ENCODE measurements around the gene CXXC1. TPM values are rescaled to one million over a fixed set of nuclear protein-coding genes. Genes with fewer than 3 reads are reported as not detected.
A peak's percentile ranks its signal among the peaks of the same experiment; 100 is the strongest.

The CXXC1 gene
- total RNA-seq, 1 donor from 2014 or later, result 80.2 TPM

- H3K9me3 Mint-ChIP-seq, result no peaks in the 10 kb centered on the region
- H3K4me1 Mint-ChIP-seq, result peaks cover 4% of the 10 kb centered on the region
- H3K36me3 Mint-ChIP-seq, result peaks cover 56% of the 10 kb centered on the region
- DNase-seq (ENCODE audit: low spot score in 2 of 2, unreplicated experiment in 2 of 2), result no peak
- no peak overlapping the region for H3K4me3 Mint-ChIP-seq
- no peak overlapping the region for H3K27ac Mint-ChIP-seq
- no peaks in the 10 kb centered on the region for H3K27me3 Mint-ChIP-seq (ENCODE audit: low read depth)
- TF ChIP-seq, protein P1, sequence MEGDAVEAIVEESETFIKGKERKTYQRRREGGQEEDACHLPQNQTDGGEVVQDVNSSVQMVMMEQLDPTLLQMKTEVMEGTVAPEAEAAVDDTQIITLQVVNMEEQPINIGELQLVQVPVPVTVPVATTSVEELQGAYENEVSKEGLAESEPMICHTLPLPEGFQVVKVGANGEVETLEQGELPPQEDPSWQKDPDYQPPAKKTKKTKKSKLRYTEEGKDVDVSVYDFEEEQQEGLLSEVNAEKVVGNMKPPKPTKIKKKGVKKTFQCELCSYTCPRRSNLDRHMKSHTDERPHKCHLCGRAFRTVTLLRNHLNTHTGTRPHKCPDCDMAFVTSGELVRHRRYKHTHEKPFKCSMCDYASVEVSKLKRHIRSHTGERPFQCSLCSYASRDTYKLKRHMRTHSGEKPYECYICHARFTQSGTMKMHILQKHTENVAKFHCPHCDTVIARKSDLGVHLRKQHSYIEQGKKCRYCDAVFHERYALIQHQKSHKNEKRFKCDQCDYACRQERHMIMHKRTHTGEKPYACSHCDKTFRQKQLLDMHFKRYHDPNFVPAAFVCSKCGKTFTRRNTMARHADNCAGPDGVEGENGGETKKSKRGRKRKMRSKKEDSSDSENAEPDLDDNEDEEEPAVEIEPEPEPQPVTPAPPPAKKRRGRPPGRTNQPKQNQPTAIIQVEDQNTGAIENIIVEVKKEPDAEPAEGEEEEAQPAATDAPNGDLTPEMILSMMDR (IDR thresholded peaks at IDR 0.05; ENCODE audit: unreplicated experiment), result no peak
Observed at GRCh38 chr18:50274941-50275340, 12.6 kb downstream of the CXXC1 start.

DNA sequence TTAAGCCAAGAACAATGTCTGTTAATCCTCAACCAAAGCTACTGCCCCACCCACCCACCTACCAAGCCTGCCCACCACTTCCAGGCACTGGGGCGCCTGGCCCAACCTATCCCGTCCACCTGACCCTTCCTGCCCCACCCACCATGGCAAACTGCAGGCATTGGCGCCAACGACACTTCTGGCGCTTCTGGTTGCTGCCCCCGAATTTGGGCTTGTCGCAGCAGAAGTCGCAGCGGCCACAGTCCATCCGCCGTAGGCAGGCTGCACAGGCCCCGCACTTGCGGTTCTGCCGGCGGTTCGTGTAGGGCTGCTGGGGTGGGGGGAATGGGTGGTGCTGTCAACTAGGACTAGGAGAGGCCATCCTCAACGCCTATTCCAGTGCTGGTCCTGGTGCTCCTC is 13.4 kb downstream of the CXXC1 start:
- Mint-ChIP-seq H3K27ac (no peak overlapping the region), H3K4me3 (no peak overlapping the region), H3K9me3 (no peaks in the 10 kb centered on the region), H3K27me3 (ENCODE audit: low read depth) (no peaks in the 10 kb centered on the region), H3K36me3 (peaks cover 60% of the 10 kb centered on the region), H3K4me1 (peaks cover under 1% of the 10 kb centered on the region)
- no peak for DNase-seq (ENCODE audit: low spot score in 2 of 2, unreplicated experiment in 2 of 2)
- TF ChIP-seq, protein P1 (IDR thresholded peaks at IDR 0.05; ENCODE audit: unreplicated experiment), result no peak

DNA sequence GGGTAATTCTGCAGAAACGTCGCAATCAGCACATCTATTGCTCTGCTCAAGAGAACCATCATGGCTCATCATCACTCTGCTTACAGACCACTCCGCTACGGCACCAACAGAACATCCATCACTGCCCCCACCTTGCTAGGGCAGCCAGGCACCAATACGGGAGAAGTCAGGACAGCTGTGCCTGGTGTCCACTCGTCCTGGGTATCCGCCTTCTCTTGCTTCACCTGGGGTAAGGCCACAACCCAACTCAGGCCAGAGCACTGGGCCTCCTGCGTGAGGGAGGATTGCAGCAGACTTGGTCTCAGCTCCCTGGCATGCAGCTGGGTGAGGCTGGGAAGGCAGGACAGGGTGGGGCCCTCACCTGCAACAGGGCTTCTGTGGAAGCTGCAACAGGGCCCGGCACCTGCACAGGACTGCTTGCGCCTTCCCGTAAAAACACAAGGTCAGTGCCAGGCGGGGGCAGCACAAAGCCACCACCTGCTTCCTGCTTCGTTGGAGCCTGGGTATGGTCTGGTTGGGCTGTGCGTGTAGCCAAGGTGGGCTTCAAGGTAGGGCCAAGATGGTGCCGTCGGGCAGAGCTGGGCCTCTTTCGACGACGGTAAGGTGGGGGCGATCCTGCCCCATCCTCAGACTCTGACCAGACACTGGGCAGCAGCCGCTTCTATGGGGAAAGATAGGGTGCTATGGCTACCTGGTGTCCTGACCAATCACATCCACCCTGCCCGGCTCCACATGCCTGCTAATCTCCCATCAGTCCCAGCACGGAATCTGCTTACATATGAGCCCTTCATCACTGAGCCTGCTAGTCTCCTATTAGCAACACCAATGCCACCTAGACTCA is 14.1 kb downstream of the CXXC1 start:
- Mint-ChIP-seq H3K27me3 (ENCODE audit: low read depth) (no peaks in the 10 kb centered on the region), H3K36me3 (peaks cover 58% of the 10 kb centered on the region), H3K9me3 (no peaks in the 10 kb centered on the region), H3K27ac (no peak overlapping the region), H3K4me3 (no peak overlapping the region), H3K4me1 (no peaks in the 10 kb centered on the region)
- no peak for DNase-seq (ENCODE audit: low spot score in 2 of 2, unreplicated experiment in 2 of 2)
- TF ChIP-seq, protein P1 (IDR thresholded peaks at IDR 0.05; ENCODE audit: unreplicated experiment), result no peak

GRCh38 chr18:50272568-50272967 is 14.9 kb downstream of the CXXC1 start:
- DNase-seq (ENCODE audit: low spot score in 2 of 2, unreplicated experiment in 2 of 2), result no peak
- no peak overlapping the region for H3K4me3 Mint-ChIP-seq
- H3K9me3 Mint-ChIP-seq, result no peaks in the 10 kb centered on the region
- H3K27ac Mint-ChIP-seq, result no peak overlapping the region
- peaks cover 58% of the 10 kb centered on the region for H3K36me3 Mint-ChIP-seq
- TF ChIP-seq, protein P1 (IDR thresholded peaks at IDR 0.05; ENCODE audit: unreplicated experiment), result no peak
- H3K27me3 Mint-ChIP-seq (ENCODE audit: low read depth), result no peaks in the 10 kb centered on the region
- H3K4me1 Mint-ChIP-seq, result no peaks in the 10 kb centered on the region

DNA sequence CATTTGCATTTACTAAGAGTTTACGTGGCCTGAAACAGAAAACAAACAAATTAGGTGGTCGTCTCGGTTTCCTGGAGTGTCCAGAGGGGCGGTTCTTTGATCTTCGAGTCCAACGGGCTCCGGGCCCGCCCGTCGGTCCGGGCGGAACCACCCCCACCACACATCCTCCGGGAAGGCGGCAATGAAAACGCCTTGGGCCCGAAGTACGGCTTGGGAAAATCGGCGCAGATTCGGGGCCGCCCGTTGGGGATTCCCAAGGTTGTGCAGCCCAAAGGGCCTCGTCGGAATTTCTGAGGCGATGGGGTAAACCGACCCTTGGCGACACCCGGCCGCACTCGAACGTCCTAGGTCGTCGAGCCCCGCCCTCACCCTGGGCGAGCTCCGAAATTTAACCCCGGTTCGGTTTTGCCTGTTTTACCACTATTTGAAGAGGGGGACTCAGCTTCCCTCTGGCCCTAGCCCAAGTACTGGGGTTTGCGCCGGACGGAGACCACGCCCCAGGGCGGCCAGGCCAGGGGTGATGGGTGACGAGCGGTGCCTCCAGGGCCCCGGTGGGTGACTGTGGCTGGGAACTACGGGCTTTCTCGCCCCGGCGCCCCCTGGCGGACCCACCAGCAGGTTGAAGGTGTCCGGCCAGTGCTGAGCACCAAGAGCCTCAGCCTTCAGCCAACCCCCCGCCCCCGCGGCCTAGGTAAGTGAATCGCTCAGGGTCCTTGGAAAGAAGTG is 19.3 kb downstream of the CXXC1 start:
- H3K27ac Mint-ChIP-seq, result no peak overlapping the region
- H3K27me3 Mint-ChIP-seq (ENCODE audit: low read depth), result no peaks in the 10 kb centered on the region
- peaks cover 31% of the 10 kb centered on the region for H3K36me3 Mint-ChIP-seq
- no peaks in the 10 kb centered on the region for H3K9me3 Mint-ChIP-seq
- DNase-seq (ENCODE audit: low spot score in 2 of 2, unreplicated experiment in 2 of 2), result peak in 1 of 2 experiments; percentile 65
- peaks cover 9% of the 10 kb centered on the region for H3K4me1 Mint-ChIP-seq
- peak overlapping the region; percentile 67 for H3K4me3 Mint-ChIP-seq
- TF ChIP-seq, protein P1 (IDR thresholded peaks at IDR 0.05; ENCODE audit: unreplicated experiment), result peak; percentile 59
